Measurements from ENCODE around the gene SORCS2. TPM values are rescaled to one million over a fixed set of nuclear protein-coding genes. Genes with fewer than 3 reads are reported as not detected.

SORCS2 gene
- total and polyA plus RNA-seq, 2 donors (not counting 1 experiment from before 2014, with no cell fraction given) = not detected

GRCh38 chr4:7156328-7156727, 36.0 kb upstream of the SORCS2 start:
- ChIA-PET POLR2A (no interaction called here), CTCF (no interaction called here)
- Mint-ChIP-seq H3K9me3 (ENCODE audit: insufficient read depth) (no peaks in the 10 kb centered on the region), H3K4me1 (no peaks in the 10 kb centered on the region), H3K27ac (no peak overlapping the region), H3K4me3 (no peak overlapping the region), H3K27me3 (peaks cover 31% of the 10 kb centered on the region)
- TF ChIP-seq, protein P1, sequence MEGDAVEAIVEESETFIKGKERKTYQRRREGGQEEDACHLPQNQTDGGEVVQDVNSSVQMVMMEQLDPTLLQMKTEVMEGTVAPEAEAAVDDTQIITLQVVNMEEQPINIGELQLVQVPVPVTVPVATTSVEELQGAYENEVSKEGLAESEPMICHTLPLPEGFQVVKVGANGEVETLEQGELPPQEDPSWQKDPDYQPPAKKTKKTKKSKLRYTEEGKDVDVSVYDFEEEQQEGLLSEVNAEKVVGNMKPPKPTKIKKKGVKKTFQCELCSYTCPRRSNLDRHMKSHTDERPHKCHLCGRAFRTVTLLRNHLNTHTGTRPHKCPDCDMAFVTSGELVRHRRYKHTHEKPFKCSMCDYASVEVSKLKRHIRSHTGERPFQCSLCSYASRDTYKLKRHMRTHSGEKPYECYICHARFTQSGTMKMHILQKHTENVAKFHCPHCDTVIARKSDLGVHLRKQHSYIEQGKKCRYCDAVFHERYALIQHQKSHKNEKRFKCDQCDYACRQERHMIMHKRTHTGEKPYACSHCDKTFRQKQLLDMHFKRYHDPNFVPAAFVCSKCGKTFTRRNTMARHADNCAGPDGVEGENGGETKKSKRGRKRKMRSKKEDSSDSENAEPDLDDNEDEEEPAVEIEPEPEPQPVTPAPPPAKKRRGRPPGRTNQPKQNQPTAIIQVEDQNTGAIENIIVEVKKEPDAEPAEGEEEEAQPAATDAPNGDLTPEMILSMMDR (IDR thresholded peaks at IDR 0.05) = no peak
- no peak for TF ChIP-seq EZH2 (IDR thresholded peaks at IDR 0.05; ENCODE audit: borderline replicate concordance, insufficient read depth, low read depth, low read length, poor library complexity, severe bottlenecking)
- H3K36me3 ChIP-seq (replicated peaks in 1 of 2; ENCODE audit: control extremely low read depth in 1 of 2, control insufficient read depth in 1 of 2, extremely low read depth in 1 of 2, insufficient read depth in 2 of 2, low read length in 1 of 2) = no peaks in the 10 kb centered on the region
- peaks cover 0 to 2% (median 0%) of the 10 kb centered on the region in 4 experiments for H3K27me3 ChIP-seq (replicated peaks in 1 of 4; ENCODE audit: control extremely low read depth in 1 of 4, control insufficient read depth in 3 of 4, insufficient read depth in 4 of 4, low read length in 3 of 4)
- H3K4me1 ChIP-seq (ENCODE audit: control insufficient read depth in 2 of 2, insufficient read depth in 2 of 2, low read length in 2 of 2) = no peaks in the 10 kb centered on the region
- peaks cover 0 to 2% (median 0%) of the 10 kb centered on the region in 3 donors for H3K9me3 ChIP-seq (ENCODE audit: control extremely low read depth in 1 of 3, control insufficient read depth in 2 of 3, insufficient read depth in 1 of 3, low read length in 2 of 3)
- ATAC-seq (ENCODE audit: low read depth) = no peak
- H4K20me1 ChIP-seq (ENCODE audit: control insufficient read depth, insufficient read depth, low read length, poor library complexity, severe bottlenecking) = no peaks in the 10 kb centered on the region
- WGBS (ENCODE audit: insufficient coverage) = 32% methylated on average over 12 of the region's 12 CpGs
- no peak overlapping the region for H3K9ac ChIP-seq (ENCODE audit: low read length)
- H3K4me2 ChIP-seq (replicated peaks; ENCODE audit: low read depth, low read length, poor library complexity, severe bottlenecking) = no peak overlapping the region
- H3K79me2 ChIP-seq (ENCODE audit: control insufficient read depth, insufficient read depth, low read length) = no peaks in the 10 kb centered on the region
- intact Hi-C loops (cut with micrococcal nuclease) = no loop called here
- no peak overlapping the region for H2AFZ ChIP-seq (ENCODE audit: insufficient read depth, low read depth, low read length, poor library complexity, severe bottlenecking)
- DNase-seq = no peak
- no peak overlapping the region for H3K27ac ChIP-seq (ENCODE audit: low read length in 2 of 2)
- H3K4me3 ChIP-seq (ENCODE audit: control extremely low read depth in 1 of 5, extremely low read depth in 1 of 5, insufficient read depth in 1 of 5, low read depth in 2 of 5, low read length in 4 of 5) = no peak overlapping the region

DNA sequence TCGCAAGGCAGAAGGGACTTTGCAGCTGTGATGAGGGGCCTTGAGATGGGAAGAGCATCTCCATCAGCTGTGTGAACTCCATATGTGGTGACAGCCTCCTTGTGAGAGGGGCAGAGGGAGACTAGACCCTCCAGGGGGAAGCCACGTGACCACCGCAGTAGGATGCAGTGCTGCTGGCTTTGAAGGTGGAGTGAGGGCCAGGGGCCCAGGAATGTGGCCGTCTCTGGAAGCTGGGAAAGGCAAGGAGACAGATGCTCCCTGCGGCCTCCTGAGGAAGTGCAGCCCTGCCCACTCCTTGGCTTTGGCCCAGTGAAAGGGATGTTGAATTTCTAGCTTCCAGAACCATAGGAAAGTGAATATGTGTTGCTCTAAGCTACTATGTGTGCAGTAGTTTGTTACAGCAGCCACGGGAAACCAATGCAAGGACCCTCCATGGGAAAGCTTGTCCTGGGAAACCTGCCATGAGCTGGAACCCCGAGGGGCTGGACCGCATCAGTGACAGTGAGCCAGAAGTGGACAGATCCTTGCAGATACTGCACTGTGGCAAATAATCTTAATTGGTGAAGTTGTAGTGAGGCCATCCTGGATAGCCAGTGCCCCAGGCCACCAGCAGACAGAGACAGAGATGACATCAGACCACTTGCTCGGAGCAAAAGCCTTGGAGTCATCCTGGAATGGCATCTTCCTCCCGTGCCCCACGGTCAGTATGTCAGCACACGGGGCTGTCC, 35.4 kb upstream of the SORCS2 start:
- H3K9ac ChIP-seq (ENCODE audit: low read length) = no peak overlapping the region
- 63% methylated on average over 12 of the region's 12 CpGs for WGBS (ENCODE audit: insufficient coverage)
- no peaks in the 10 kb centered on the region for H3K36me3 ChIP-seq (replicated peaks in 1 of 2; ENCODE audit: control extremely low read depth in 1 of 2, control insufficient read depth in 1 of 2, extremely low read depth in 1 of 2, insufficient read depth in 2 of 2, low read length in 1 of 2)
- H3K79me2 ChIP-seq (ENCODE audit: control insufficient read depth, insufficient read depth, low read length) = no peaks in the 10 kb centered on the region
- no peaks in the 10 kb centered on the region for H3K4me1 Mint-ChIP-seq
- H3K9me3 ChIP-seq (ENCODE audit: control extremely low read depth in 1 of 3, control insufficient read depth in 2 of 3, insufficient read depth in 1 of 3, low read length in 2 of 3) = no peaks in the 10 kb centered on the region
- H3K27ac Mint-ChIP-seq = no peak overlapping the region
- TF ChIP-seq EZH2 (IDR thresholded peaks at IDR 0.05; ENCODE audit: borderline replicate concordance, insufficient read depth, low read depth, low read length, poor library complexity, severe bottlenecking) = no peak
- TF ChIP-seq, protein P1 (IDR thresholded peaks at IDR 0.05) = no peak
- H2AFZ ChIP-seq (ENCODE audit: insufficient read depth, low read depth, low read length, poor library complexity, severe bottlenecking) = no peak overlapping the region
- no peaks in the 10 kb centered on the region for H4K20me1 ChIP-seq (ENCODE audit: control insufficient read depth, insufficient read depth, low read length, poor library complexity, severe bottlenecking)
- CTCF ChIA-PET = no interaction called here
- intact Hi-C loops (cut with micrococcal nuclease) = no loop called here
- H3K9me3 Mint-ChIP-seq (ENCODE audit: insufficient read depth) = no peaks in the 10 kb centered on the region
- no peak overlapping the region for H3K27ac ChIP-seq (ENCODE audit: low read length in 2 of 2)
- no peak overlapping the region for H3K4me3 ChIP-seq (ENCODE audit: control extremely low read depth in 1 of 5, extremely low read depth in 1 of 5, insufficient read depth in 1 of 5, low read depth in 2 of 5, low read length in 4 of 5)
- no peak for ATAC-seq (ENCODE audit: low read depth)
- peaks cover 31% of the 10 kb centered on the region for H3K27me3 Mint-ChIP-seq
- H3K4me3 Mint-ChIP-seq = no peak overlapping the region
- H3K4me2 ChIP-seq (replicated peaks; ENCODE audit: low read depth, low read length, poor library complexity, severe bottlenecking) = no peak overlapping the region
- POLR2A ChIA-PET = no interaction called here
- H3K4me1 ChIP-seq (ENCODE audit: control insufficient read depth in 2 of 2, insufficient read depth in 2 of 2, low read length in 2 of 2) = no peaks in the 10 kb centered on the region
- no peak for DNase-seq
- peaks cover 0 to 2% (median 0%) of the 10 kb centered on the region in 4 experiments for H3K27me3 ChIP-seq (replicated peaks in 1 of 4; ENCODE audit: control extremely low read depth in 1 of 4, control insufficient read depth in 3 of 4, insufficient read depth in 4 of 4, low read length in 3 of 4)
